Ascending aorta (tissue), 2 donors: ENCODE results near the gene MAPK1IP1L. TPM values are rescaled to one million over a fixed set of nuclear protein-coding genes. Genes with fewer than 3 reads are reported as not detected.

Experiments used
- DNase-seq, 2 donors: peaks; one replicate each; pipeline ENCODE4 v3.0.0-alpha.2; 2019; ENCODE audit warnings: low spot score in 2 of 2
- H3K27ac ChIP-seq, 2 donors: fragments of 200-600 bp; sonication (generic); one replicate each; pipeline ENCODE4 v1.5.1; 2016 to 2017; ENCODE audit warnings: mild to moderate bottlenecking in 1 of 2
- H3K27me3 ChIP-seq: fragments of 200-600 bp; sonication (generic); one replicate; pipeline ENCODE4 v1.5.1; 2017
- H3K36me3 ChIP-seq, 2 donors: fragments of 200-600 bp; sonication (generic); one replicate each; pipeline ENCODE4 v1.5.1; 2016
- H3K4me1 ChIP-seq, 2 donors: fragments of 200-600 bp; sonication (generic); one replicate each; pipeline ENCODE4 v1.5.1; 2016 to 2017; ENCODE audit warnings: mild to moderate bottlenecking in 1 of 2
- H3K4me3 ChIP-seq, 2 donors: fragments of 200-600 bp; sonication (generic); one replicate each; pipeline ENCODE4 v1.5.1; 2016 to 2017; ENCODE audit warnings: mild to moderate bottlenecking in 1 of 2
- H3K9me3 ChIP-seq, 2 donors: fragments of 200-600 bp; sonication (generic); one replicate each; pipeline ENCODE4 v1.5.1; 2016
- CTCF ChIP-seq, 3 experiments: fragments of 200-600 bp in 2 of 3; fragments of 450-650 bp in 1 of 3; sonication (generic) in 2 of 3; IDR thresholded peaks; one replicate each; pipeline ENCODE4 v1.5.1; 2016 to 2019; ENCODE audit warnings: antibody characterized with exemption in 3 of 3, mild to moderate bottlenecking in 1 of 3, moderate library complexity in 1 of 3
- intact Hi-C: fragments of 100-400 bp; cut with DNase I; formaldehyde crosslinking; loops from one replicate; pipeline ENCODE4 v1.15.1; 2023
- total RNA-seq: library from RNA; depleted of rRNA; stranded (reverse); fragments of >200 nt; gene quantifications from one replicate; pipeline ENCODE4 v1.1.0, GENCODE V29; 2016

The MAPK1IP1L gene
- total RNA-seq, 1 donor from 2014 or later, result 51.8 TPM

- Histone ChIP-seq H3K4me1 (no peaks in the 10 kb centered on the region), H3K27ac (no peak overlapping the region), H3K36me3 (peaks cover 12 to 27% of the 10 kb centered on the region in 2 donors), H3K9me3 (no peaks in the 10 kb centered on the region), H3K4me3 (no peak overlapping the region), H3K27me3 (no peaks in the 10 kb centered on the region)
- intact Hi-C loops, result no loop called here
- no peak for TF ChIP-seq CTCF (IDR thresholded peaks at IDR 0.05)
- DNase-seq, result no peak
Observed at GRCh38 chr14:55038708-55039107, 12.7 kb upstream of the MAPK1IP1L start.

- H3K4me3 ChIP-seq, result no peak overlapping the region
- intact Hi-C loops, result no loop called here
- DNase-seq, result no peak
- no peaks in the 10 kb centered on the region for H3K27me3 ChIP-seq
- peaks cover 0 to 20% of the 10 kb centered on the region in 2 donors for H3K36me3 ChIP-seq
- no peaks in the 10 kb centered on the region for H3K9me3 ChIP-seq
- no peak overlapping the region for H3K27ac ChIP-seq
- no peak for TF ChIP-seq CTCF (IDR thresholded peaks at IDR 0.05)
- H3K4me1 ChIP-seq, result no peaks in the 10 kb centered on the region
Observed at GRCh38 chr14:55043528-55043927, 7.9 kb upstream of the MAPK1IP1L start.

GRCh38 chr14:55045087-55045486 is 6.4 kb upstream of the MAPK1IP1L start:
- no peak overlapping the region for H3K27ac ChIP-seq
- intact Hi-C loops, result no loop called here
- no peak overlapping the region for H3K4me3 ChIP-seq
- H3K4me1 ChIP-seq, result no peaks in the 10 kb centered on the region
- no peak for TF ChIP-seq CTCF (IDR thresholded peaks at IDR 0.05)
- DNase-seq, result no peak
- H3K36me3 ChIP-seq, result peaks cover 0 to 20% of the 10 kb centered on the region in 2 donors
- no peaks in the 10 kb centered on the region for H3K9me3 ChIP-seq
- no peaks in the 10 kb centered on the region for H3K27me3 ChIP-seq

GRCh38 chr14:55047301-55048053 is 4.0 kb upstream of the MAPK1IP1L start:
- intact Hi-C loops, result no loop called here
- H3K9me3 ChIP-seq, result no peaks in the 10 kb centered on the region
- TF ChIP-seq CTCF (IDR thresholded peaks at IDR 0.05), result no peak
- no peak overlapping the region for H3K27ac ChIP-seq
- no peak for DNase-seq
- no peak overlapping the region for H3K4me3 ChIP-seq
- H3K4me1 ChIP-seq, result peaks cover 0 to 4% of the 10 kb centered on the region in 2 donors
- no peaks in the 10 kb centered on the region for H3K27me3 ChIP-seq
- H3K36me3 ChIP-seq, result peaks cover 0 to 20% of the 10 kb centered on the region in 2 donors

- Histone ChIP-seq H3K27me3 (no peaks in the 10 kb centered on the region), H3K36me3 (peaks cover 0 to 8% of the 10 kb centered on the region in 2 donors), H3K9me3 (no peaks in the 10 kb centered on the region), H3K27ac (no peak overlapping the region), H3K4me3 (no peak overlapping the region), H3K4me1 (peaks cover 3 to 11% of the 10 kb centered on the region in 2 donors)
- no peak for TF ChIP-seq CTCF (IDR thresholded peaks at IDR 0.05)
- intact Hi-C loops, result no loop called here
- no peak for DNase-seq
Observed at GRCh38 chr14:55048900-55049436, 2.5 kb upstream of the MAPK1IP1L start.
